Mesenchymal stem cell (in vitro differentiated cells and primary cell): ENCODE measurements around the gene RAPGEF5.

ENCODE experiments used
- DNase-seq: peaks from one replicate; pipeline ENCODE4 v3.0.0-alpha.2; 2013
- H2AFZ ChIP-seq: one replicate; pipeline ENCODE4 v1.6.1; 2013; ENCODE audit warnings: low read depth, mild to moderate bottlenecking, control low read depth, inconsistent platforms, low read length, moderate library complexity
- H2AK5ac ChIP-seq: 2 replicates; pipeline ENCODE4 v1.6.1; 2013; ENCODE audit warnings: low read length, moderate library complexity, mild to moderate bottlenecking, inconsistent platforms; ENCODE audit not compliant: severe bottlenecking
- H2BK120ac ChIP-seq: one replicate; pipeline ENCODE4 v1.6.1; 2013; ENCODE audit warnings: low read depth, mild to moderate bottlenecking, inconsistent platforms, low read length, moderate library complexity
- H2BK12ac ChIP-seq, 2 experiments: one replicate each; pipeline ENCODE4 v1.6.1; 2013; ENCODE audit warnings: inconsistent platforms in 2 of 2, low read length in 2 of 2, mild to moderate bottlenecking in 2 of 2, moderate library complexity in 2 of 2, control low read depth in 1 of 2
- H2BK15ac ChIP-seq: one replicate; pipeline ENCODE4 v1.6.1; 2013; ENCODE audit warnings: mild to moderate bottlenecking, low read depth, inconsistent platforms; ENCODE audit not compliant: poor library complexity, severe bottlenecking
- H2BK5ac ChIP-seq: 2 replicates; pipeline ENCODE4 v1.6.1; 2013; ENCODE audit warnings: low read depth, mild to moderate bottlenecking, low read length, control low read depth, inconsistent platforms; ENCODE audit not compliant: poor library complexity, severe bottlenecking
- H3K14ac ChIP-seq, 2 experiments: one replicate each; pipeline ENCODE4 v1.6.1; 2013; ENCODE audit warnings: inconsistent platforms in 2 of 2, low read length in 2 of 2, control low read depth in 1 of 2, mild to moderate bottlenecking in 1 of 2, moderate library complexity in 1 of 2
- H3K18ac ChIP-seq, 2 experiments: one replicate each; pipeline ENCODE4 v1.6.1; 2013; ENCODE audit warnings: inconsistent platforms in 2 of 2, low read length in 2 of 2, control low read depth in 1 of 2, low read depth in 1 of 2, mild to moderate bottlenecking in 1 of 2
- H3K23ac ChIP-seq, 2 experiments: one replicate each; pipeline ENCODE4 v1.6.1; 2013; ENCODE audit warnings: inconsistent platforms in 2 of 2, low read length in 2 of 2, mild to moderate bottlenecking in 2 of 2, moderate library complexity in 2 of 2, control low read depth in 1 of 2
- H3K27ac ChIP-seq: 2 replicates; pipeline ENCODE4 v1.5.1; 2013; ENCODE audit warnings: mild to moderate bottlenecking, moderate library complexity, low read length, control low read depth, inconsistent platforms; ENCODE audit not compliant: poor library complexity, severe bottlenecking
- H3K27me3 ChIP-seq, 2 experiments: 2 replicates each; pipeline versions ENCODE4 v1.6.1 to v1.7.0; 2013; ENCODE audit warnings: low read length in 2 of 2, mild to moderate bottlenecking in 2 of 2, moderate library complexity in 2 of 2, control low read depth in 1 of 2, inconsistent platforms in 1 of 2; ENCODE audit not compliant: control insufficient read depth in 1 of 2, insufficient read depth in 1 of 2
- H3K36me3 ChIP-seq, 2 experiments: 2 replicates each; pipeline versions ENCODE4 v1.6.1 to v1.7.0; 2013; ENCODE audit warnings: low read length in 2 of 2, control low read depth in 1 of 2, inconsistent platforms in 1 of 2, low read depth in 1 of 2, mild to moderate bottlenecking in 1 of 2; ENCODE audit not compliant: insufficient read depth in 2 of 2, control insufficient read depth in 1 of 2
- H3K4ac ChIP-seq, 2 experiments: one replicate each; pipeline ENCODE4 v1.6.1; 2013; ENCODE audit warnings: inconsistent platforms in 2 of 2, low read length in 2 of 2, mild to moderate bottlenecking in 2 of 2, moderate library complexity in 2 of 2, control low read depth in 1 of 2, low read depth in 1 of 2
- H3K4me1 ChIP-seq: 2 replicates; pipeline ENCODE4 v1.6.1; 2013; ENCODE audit warnings: low read depth, low read length, control low read depth; ENCODE audit not compliant: control insufficient read depth, insufficient read depth
- H3K4me2 ChIP-seq: 2 replicates; pipeline ENCODE4 v1.6.1; 2013; ENCODE audit warnings: low read length, mild to moderate bottlenecking, inconsistent platforms; ENCODE audit not compliant: poor library complexity, severe bottlenecking
- H3K4me3 ChIP-seq, 2 experiments: 2 replicates each; pipeline versions ENCODE4 v1.5.1 to v1.7.0; 2013; ENCODE audit warnings: low read length in 2 of 2, mild to moderate bottlenecking in 2 of 2, control low read depth in 1 of 2, low read depth in 1 of 2; ENCODE audit not compliant: insufficient read depth in 1 of 2
- H3K79me1 ChIP-seq: replicated peaks from 2 replicates; pipeline ENCODE4 v1.6.1; 2013; ENCODE audit warnings: mild to moderate bottlenecking, control low read depth, low read length, inconsistent platforms; ENCODE audit not compliant: poor library complexity, severe bottlenecking
- H3K9ac ChIP-seq: 2 replicates; pipeline ENCODE4 v1.7.0; 2013; ENCODE audit warnings: mild to moderate bottlenecking, low read length, moderate library complexity
- H3K9me3 ChIP-seq: 2 replicates; pipeline ENCODE4 v1.7.0; 2013; ENCODE audit warnings: mild to moderate bottlenecking, low read length; ENCODE audit not compliant: control insufficient read depth
- H4K8ac ChIP-seq: one replicate; pipeline ENCODE4 v1.6.1; 2013; ENCODE audit warnings: inconsistent platforms, mild to moderate bottlenecking, low read length, moderate library complexity
- H4K91ac ChIP-seq: one replicate; pipeline ENCODE4 v1.6.1; 2013; ENCODE audit warnings: mild to moderate bottlenecking, low read length, inconsistent platforms
- WGBS: methylation state at CpG from one replicate; pipeline ENCODE4 v1.1.7; 2013; ENCODE audit warnings: mixed read lengths; 5-methylcytosine and 5-hydroxymethylcytosine counted together

The RAPGEF5 gene

GRCh38 chr7:22402250-22402649 lies 45.3 kb upstream of the RAPGEF5 start:
- no peak overlapping the region for H2BK120ac ChIP-seq
- DNase-seq: no peak

GRCh38 chr7:22400936-22401553 lies 44.1 kb upstream of the RAPGEF5 start:
- no peak for DNase-seq
- Histone ChIP-seq H3K4ac (no peak overlapping the region), H3K14ac (no peak overlapping the region), H3K4me2 (no peak overlapping the region), H2AK5ac (no peak overlapping the region), H3K9me3 (no peaks in the 10 kb centered on the region), H2BK12ac (no peak overlapping the region), H3K23ac (no peak overlapping the region), H2AFZ (no peak overlapping the region), H3K27me3 (peaks cover 3 to 18% of the 10 kb centered on the region in 2 experiments), H3K79me1 (no peaks in the 10 kb centered on the region), H3K4me3 (no peak overlapping the region), H3K4me1 (peaks cover 5% of the 10 kb centered on the region), H3K36me3 (no peaks in the 10 kb centered on the region), H2BK15ac (no peak overlapping the region), H2BK5ac (no peak overlapping the region), H3K18ac (no peak overlapping the region), H3K27ac (no peak overlapping the region), H4K91ac (no peak overlapping the region), H3K9ac (no peak overlapping the region), H2BK120ac (no peak overlapping the region), H4K8ac (no peak overlapping the region)
- no CpG with 5 or more reads among the region's 3 CpGs for WGBS

More at GRCh38 chr7:22402250-22402649, 45.3 kb upstream of the RAPGEF5 start:
- Histone ChIP-seq H3K23ac (no peak overlapping the region), H2BK12ac (no peak overlapping the region), H3K14ac (peak overlapping the region in 1 of 2 experiments; percentile 57), H2BK5ac (no peak overlapping the region), H4K8ac (no peak overlapping the region), H4K91ac (no peak overlapping the region), H3K36me3 (no peaks in the 10 kb centered on the region), H3K27ac (no peak overlapping the region), H3K4me1 (peaks cover 5% of the 10 kb centered on the region), H3K4ac (no peak overlapping the region), H2AK5ac (no peak overlapping the region), H2BK15ac (no peak overlapping the region), H3K79me1 (no peaks in the 10 kb centered on the region), H3K27me3 (peaks cover 3 to 15% of the 10 kb centered on the region in 2 experiments), H3K4me2 (no peak overlapping the region), H3K9me3 (no peaks in the 10 kb centered on the region), H3K9ac (no peak overlapping the region), H3K18ac (no peak overlapping the region), H2AFZ (no peak overlapping the region), H3K4me3 (no peak overlapping the region)
- WGBS: 74% methylated on average over 2 of the region's 2 CpGs

DNA sequence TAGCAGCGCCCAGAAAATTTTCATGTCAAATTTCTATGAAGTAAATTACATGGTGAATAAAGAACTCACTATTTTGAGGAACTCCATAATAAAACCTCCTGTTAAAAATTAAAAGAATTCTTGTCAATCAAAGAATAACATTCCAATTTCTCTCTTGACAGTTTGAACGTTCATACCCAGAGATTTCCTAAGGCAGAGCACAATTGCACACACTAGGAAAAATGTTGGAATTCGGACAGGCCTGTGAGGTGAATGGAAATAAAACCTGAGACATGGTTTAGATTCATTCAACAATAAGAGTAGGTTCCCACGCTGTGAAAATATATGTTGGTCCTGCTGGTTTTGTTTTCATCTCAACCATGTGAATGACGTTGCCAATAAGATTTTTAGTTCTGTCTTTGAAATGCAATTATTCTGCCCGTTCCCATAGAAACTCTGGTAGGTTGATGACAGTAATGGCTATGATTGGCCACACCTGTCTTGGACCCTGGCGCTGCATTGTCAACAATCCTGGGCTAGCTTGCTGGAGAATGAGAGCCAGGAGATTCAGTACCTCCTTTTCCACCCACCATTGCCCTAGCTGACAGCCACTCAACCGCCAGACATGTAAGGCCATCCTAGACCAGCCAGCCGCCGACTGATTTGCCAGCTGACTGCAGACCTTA lies 43.3 kb upstream of the RAPGEF5 start:
- Histone ChIP-seq H2BK5ac (no peak overlapping the region), H3K36me3 (no peaks in the 10 kb centered on the region), H2BK15ac (no peak overlapping the region), H3K18ac (no peak overlapping the region), H2BK120ac (no peak overlapping the region), H3K4me1 (peaks cover 5% of the 10 kb centered on the region), H3K4me3 (no peak overlapping the region), H3K9me3 (no peaks in the 10 kb centered on the region), H3K9ac (no peak overlapping the region), H3K4ac (no peak overlapping the region), H4K8ac (no peak overlapping the region), H3K14ac (no peak overlapping the region), H3K79me1 (no peaks in the 10 kb centered on the region), H3K27ac (no peak overlapping the region), H3K4me2 (no peak overlapping the region), H3K27me3 (peaks cover 3 to 18% of the 10 kb centered on the region in 2 experiments), H2BK12ac (no peak overlapping the region), H2AFZ (no peak overlapping the region), H3K23ac (no peak overlapping the region), H2AK5ac (no peak overlapping the region), H4K91ac (no peak overlapping the region)
- no peak for DNase-seq
- 79% methylated on average over 9 of the region's 10 CpGs for WGBS

DNA sequence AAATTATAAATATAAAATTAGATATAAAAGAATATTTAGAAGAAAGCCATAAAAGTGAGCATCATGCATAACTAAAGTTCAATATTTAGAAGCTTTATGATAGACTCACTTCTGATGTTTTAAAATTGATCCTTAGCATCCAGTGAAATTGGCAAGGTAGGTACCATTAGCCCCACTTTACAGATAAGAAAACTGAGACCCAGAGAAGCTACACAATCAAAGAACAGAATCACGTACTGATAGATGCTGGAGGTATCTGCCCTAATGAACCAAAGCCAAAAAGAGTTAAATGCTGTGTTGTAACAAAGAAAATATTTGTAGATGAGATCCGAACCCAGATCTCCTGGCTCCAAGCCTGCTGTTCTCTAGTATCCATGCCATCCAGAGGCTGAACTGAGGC lies 42.6 kb upstream of the RAPGEF5 start:
- no peak overlapping the region for H3K23ac ChIP-seq
- whole genome bisulfite sequencing: no CpG with 5 or more reads among the region's 2 CpGs

More for the DNA sequence above, 42.6 kb upstream of the RAPGEF5 start:
- Histone ChIP-seq H3K9ac (no peak overlapping the region), H3K27me3 (peaks cover 3 to 21% of the 10 kb centered on the region in 2 experiments), H3K4me1 (peaks cover 5% of the 10 kb centered on the region), H2BK5ac (no peak overlapping the region), H3K4ac (no peak overlapping the region), H3K18ac (no peak overlapping the region), H4K91ac (no peak overlapping the region), H3K9me3 (no peaks in the 10 kb centered on the region), H3K4me3 (no peak overlapping the region), H4K8ac (no peak overlapping the region), H2BK12ac (no peak overlapping the region), H3K14ac (no peak overlapping the region), H3K79me1 (no peaks in the 10 kb centered on the region), H2AK5ac (no peak overlapping the region), H2AFZ (no peak overlapping the region), H3K36me3 (no peaks in the 10 kb centered on the region), H3K27ac (no peak overlapping the region), H3K4me2 (no peak overlapping the region), H2BK120ac (no peak overlapping the region), H2BK15ac (no peak overlapping the region)
- DNase-seq: no peak
